Hematopoietic multipotent progenitor cell (in vitro differentiated cells): Measurements from ENCODE around the gene GOLGA8O. TPM values are rescaled to one million over a fixed set of nuclear protein-coding genes. Genes with fewer than 3 reads are reported as not detected.
"Not testable (repeated sequence)": the region's sequence is repeated elsewhere in the genome, so short reads cannot be mapped to it uniquely, and the experiment has no call there.

Experiments used
- DNase-seq, 3 donors: peaks; one replicate each; pipeline ENCODE4 v3.0.0-alpha.2; 2011 to 2015; ENCODE audit warnings: low read depth in 2 of 3, low spot score in 2 of 3
- small RNA-seq: library from RNA; depleted of rRNA; stranded (forward); fragments of <200 nt; gene quantifications from one replicate; pipeline ENCODE3, GENCODE V24; 2012
- total RNA-seq: library from RNA; depleted of rRNA; stranded (reverse); fragments of >200 nt; gene quantifications from one replicate; pipeline ENCODE4 v1.2.3, GENCODE V29; 2012

The GOLGA8O gene, protein sequence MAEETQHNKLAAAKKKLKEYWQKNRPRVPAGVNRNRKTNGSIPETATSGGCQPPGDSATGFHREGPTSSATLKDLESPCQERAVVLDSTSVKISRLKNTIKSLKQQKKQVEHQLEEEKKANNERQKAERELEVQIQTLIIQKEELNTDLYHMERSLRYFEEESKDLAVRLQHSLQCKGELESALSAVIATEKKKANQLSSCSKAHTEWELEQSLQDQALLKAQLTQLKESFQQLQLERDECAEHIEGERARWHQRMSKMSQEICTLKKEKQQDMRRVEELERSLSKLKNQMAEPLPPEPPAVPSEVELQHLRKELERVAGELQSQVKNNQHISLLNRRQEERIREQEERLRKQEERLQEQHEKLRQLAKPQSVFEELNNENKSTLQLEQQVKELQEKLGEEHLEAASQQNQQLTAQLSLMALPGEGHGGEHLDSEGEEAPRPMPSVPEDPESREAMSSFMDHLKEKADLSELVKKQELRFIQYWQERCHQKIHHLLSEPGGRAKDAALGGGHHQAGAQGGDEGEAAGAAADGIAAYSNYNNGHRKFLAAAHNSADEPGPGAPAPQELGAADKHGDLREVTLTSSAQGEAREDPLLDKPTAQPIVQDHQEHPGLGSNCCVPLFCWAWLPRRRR
- total RNA-seq: 0.54 TPM

GRCh38 chr15:32455534-32455933, at the start of gene GOLGA8O:
Gene GOLGA8O (minus strand): TSS chr15:32455634. CDS start chr15:32455536, 98 bp downstream.
- not testable (repeated sequence) for DNase-seq

- DNase-seq: not testable (repeated sequence)
These were observed 48.8 kb upstream of the GOLGA8O start for GRCh38 chr15:32504152-32504811.

GRCh38 chr15:32502946-32503345, 47.5 kb upstream of the GOLGA8O start:
- not testable (repeated sequence) for DNase-seq

- DNase-seq: not testable (repeated sequence)
These were observed 37.3 kb upstream of the GOLGA8O start for GRCh38 chr15:32492768-32493167.

DNA sequence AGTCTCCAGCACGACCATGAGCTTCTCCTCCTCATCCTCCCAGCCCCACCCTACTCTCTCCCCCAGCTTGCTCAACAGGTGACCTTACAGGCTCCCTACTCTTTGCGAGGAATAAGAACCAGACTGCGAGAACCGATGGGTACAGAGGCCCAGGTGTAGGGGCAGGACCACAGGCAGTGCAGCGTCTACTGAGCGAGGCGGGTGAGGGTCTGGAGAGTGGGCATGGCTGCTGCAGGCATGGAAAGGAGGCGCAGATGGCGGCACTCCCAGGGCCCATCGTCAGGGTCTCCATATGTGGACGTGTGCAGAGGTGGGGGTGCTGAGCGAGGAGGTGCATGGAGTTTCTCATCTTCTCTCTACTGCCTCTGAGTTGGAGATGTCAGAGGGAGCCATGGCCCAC, 31.0 kb upstream of the GOLGA8O start:
- DNase-seq: not testable (repeated sequence)

- not testable (repeated sequence) for DNase-seq
These were observed 27.9 kb upstream of the GOLGA8O start for GRCh38 chr15:32483377-32483776.

DNA sequence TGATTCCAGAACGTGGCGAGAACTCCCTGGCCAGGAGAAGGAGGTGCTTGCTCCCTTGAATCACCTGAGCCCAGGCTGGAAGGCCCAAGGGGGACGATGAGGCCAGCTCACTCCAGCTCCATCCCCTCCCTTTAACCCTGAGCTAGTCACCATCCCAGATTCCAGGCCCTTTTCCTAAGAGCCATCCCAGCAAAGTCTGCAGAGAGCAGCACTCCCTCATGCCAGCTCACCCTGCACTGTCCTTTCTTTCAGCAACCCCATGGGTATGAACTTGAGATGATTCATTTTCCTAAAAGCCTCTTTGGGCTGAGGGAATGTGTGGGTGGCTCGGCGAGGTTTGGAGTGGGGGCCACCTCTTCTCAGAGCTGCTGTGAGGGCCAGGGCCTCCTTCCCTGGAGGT, 26.2 kb upstream of the GOLGA8O start:
- DNase-seq: not testable (repeated sequence)

DNA sequence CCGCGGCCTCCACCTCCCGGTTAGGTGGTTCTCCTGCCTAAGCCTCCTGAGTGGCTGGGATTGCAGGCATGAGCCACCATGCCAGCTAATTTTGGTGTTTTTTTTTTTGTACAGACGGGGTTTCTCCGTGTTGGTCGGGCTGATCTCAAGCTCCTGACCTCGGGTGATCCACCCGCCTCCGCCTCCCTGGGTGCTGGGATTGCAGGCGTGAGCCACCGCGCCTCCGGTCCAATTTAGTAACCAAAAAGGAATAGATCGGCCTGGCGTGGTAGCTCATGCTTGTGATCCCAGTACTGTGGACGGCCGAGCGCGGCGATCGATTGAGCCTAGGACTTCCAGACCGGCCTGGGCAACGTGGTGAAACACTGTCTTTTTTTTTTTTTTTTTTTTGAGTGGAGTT, 12.6 kb upstream of the GOLGA8O start:
- not testable (repeated sequence) for DNase-seq

DNA sequence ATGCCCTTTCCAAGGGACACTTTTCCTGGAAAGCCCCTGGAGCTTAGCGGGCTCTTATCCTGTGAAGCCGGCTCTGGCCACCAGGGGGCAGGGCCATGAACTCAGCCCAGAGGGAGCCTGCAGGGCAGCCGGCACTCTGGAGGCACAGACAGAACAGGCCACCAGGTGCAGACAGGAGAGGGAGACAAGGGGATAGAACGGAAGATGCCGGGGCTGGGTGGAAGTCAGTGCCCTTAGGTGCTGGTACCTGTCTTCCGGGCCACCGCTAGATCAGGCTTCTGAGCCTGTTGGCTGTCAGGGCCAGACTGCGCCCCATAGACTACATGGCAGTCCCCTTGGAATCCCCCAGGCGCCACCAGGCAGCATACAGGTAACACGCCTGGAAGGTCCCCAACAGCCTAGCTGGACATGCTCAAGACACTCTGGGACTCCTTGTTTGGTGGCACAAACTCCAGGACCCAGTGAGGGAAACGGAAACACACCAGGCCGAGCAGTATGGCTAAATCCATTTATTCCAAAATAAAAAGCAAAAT, 14.9 kb downstream of the GOLGA8O start:
- DNase-seq: not testable (repeated sequence)

DNA sequence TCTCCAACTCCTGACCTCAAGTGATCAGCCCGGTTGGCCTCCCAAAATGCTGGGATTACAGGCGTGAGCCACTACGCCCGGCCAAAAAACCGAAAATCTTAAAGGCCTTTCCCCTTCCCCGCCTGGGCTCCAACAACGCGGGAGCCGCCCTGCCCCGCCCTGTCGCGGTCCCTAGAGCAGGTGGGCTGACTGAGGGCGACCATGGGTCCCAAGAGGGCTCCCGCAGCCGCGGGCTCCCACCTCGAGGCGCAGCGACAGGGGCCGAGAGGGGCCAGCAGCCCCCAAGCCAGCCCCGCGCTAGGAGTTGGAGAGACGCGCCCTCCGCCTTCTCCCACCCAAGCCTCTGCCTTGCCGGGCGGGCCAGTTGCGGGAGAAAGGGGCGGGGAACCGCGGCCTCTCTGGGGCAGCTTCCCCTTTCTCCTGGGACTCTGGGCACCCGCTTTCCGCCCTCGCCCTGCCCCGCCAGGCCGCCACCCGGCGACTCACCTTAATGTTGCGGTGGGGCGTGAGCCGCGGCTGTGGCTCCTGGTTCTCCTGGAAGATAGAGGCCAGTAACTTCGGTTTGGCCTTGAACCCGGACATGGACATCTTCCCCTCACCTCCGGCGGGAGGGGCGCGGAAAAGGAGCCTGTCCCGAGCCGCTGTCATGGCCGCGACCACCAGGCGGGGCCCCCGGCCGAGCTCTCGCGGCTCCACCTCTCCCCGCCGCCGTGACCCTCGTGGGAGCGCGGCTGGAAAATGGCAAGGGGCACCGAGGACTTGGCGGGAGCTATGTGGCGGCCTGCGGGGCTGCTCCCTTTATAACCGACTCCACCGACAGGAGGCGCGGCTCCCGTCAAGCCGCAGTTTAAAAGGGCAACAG, 21.1 kb downstream of the GOLGA8O start:
- not testable (repeated sequence) for DNase-seq

DNA sequence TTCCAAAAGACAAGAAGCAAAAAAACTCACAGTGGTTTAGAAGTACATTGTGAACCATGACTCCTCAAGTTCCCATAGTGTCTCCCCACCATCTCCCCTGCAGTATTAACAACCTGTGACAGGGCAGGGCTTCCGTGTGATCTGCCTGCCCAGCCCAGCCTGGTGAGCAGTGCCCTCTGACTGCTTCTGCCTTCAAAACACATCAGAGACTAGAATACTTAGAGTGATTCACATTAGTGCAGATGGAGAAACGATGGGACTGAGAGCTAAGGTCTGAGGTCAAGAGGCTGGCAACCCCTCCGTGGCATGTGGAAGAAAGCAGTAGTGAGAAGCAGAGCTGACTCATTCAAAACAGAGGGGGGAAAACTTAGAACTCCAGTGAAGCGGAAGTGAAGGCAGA, 27.8 kb downstream of the GOLGA8O start:
- not testable (repeated sequence) for DNase-seq

DNA sequence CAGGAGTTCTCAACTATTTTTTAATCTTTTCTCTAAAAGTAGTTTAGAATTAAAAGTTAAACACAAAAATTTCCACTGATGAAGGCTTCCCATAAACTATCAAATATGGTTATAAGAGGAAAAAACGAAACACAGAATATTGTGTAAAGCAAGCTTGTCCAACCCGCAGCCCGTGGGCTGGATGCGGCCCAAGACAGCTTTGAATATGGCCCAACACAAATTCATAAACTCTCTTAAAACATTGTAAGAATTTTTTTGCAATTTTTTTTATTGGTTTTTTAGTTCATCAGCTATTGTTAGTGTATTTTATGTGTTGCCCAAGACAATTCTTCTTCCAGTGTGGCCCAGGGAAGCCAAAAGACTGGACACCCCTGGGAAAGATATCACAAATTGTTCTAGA, 28.9 kb downstream of the GOLGA8O start:
- not testable (repeated sequence) for DNase-seq

DNA sequence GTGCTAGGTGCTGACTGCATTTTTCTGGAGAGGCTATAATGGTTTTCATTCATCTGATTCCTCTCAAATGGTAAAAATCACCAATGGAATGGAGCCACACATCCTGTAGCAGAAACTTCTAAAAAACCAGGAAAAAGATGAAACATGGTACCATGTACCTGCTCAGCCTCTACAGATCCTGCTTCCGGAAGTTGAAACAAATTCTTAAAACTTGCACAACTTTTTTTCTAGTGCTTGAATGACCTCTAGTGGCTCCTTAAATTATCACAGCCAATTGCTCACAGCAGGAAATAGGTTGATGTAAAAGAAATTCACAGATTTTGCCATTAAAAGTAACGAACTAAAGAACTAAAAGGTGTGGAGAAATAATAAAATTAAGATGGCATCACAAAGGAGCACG, 47.5 kb downstream of the GOLGA8O start:
- not testable (repeated sequence) for DNase-seq

GRCh38 chr15:32403192-32403591, 52.2 kb downstream of the GOLGA8O start, which contains the start of gene GOLGA8K:
Gene GOLGA8K (minus strand): TSS chr15:32403292. CDS start chr15:32403194, 98 bp downstream.
- not testable (repeated sequence) for DNase-seq

DNA sequence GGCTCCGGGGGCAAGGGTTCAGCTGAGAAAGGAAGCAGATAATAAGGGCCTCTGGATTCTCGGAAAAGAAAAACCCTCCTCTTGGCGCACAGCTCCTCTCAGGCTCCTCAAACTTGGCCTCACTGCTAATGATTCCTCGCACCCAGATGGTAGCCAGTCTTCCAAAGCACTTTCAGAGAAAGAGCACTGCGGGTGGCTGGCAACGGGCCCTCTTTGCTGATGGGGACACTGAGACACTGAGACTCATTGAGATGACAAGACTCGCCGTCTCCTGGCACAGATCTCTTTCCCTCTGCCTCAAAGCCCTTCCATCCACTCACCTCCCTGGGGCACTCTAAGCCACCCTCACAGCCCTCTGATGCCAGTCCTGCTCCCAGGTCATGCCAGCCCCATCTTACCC, 58.9 kb downstream of the GOLGA8O start:
- DNase-seq: not testable (repeated sequence)

Small RNAs within 50 kb of the gene (small RNA-seq; reads per million reads assigned to genes)
- gene AC135983.5 (not detected), gene RF00096 (not detected), gene RN7SL539P (not detected)

Other genes with a start within 250 kb of the GOLGA8O start
- gene GOLGA8K, start 52.3 kb downstream of the GOLGA8O start, total RNA-seq: 1.9 TPM
- gene GOLGA8N, start 137.8 kb upstream of the GOLGA8O start, total RNA-seq: 34.7 TPM
- 2.4 TPM for gene ARHGAP11A, start 159.9 kb upstream of the GOLGA8O start, total RNA-seq
- 0.27 TPM for gene SCG5, start 186.1 kb upstream of the GOLGA8O start, total RNA-seq